ENCODE results near the gene TAGLN.
"Not testable (repeated sequence)": the region's sequence is repeated elsewhere in the genome, so short reads cannot be mapped to it uniquely, and the experiment has no call there.

The TAGLN gene

DNA sequence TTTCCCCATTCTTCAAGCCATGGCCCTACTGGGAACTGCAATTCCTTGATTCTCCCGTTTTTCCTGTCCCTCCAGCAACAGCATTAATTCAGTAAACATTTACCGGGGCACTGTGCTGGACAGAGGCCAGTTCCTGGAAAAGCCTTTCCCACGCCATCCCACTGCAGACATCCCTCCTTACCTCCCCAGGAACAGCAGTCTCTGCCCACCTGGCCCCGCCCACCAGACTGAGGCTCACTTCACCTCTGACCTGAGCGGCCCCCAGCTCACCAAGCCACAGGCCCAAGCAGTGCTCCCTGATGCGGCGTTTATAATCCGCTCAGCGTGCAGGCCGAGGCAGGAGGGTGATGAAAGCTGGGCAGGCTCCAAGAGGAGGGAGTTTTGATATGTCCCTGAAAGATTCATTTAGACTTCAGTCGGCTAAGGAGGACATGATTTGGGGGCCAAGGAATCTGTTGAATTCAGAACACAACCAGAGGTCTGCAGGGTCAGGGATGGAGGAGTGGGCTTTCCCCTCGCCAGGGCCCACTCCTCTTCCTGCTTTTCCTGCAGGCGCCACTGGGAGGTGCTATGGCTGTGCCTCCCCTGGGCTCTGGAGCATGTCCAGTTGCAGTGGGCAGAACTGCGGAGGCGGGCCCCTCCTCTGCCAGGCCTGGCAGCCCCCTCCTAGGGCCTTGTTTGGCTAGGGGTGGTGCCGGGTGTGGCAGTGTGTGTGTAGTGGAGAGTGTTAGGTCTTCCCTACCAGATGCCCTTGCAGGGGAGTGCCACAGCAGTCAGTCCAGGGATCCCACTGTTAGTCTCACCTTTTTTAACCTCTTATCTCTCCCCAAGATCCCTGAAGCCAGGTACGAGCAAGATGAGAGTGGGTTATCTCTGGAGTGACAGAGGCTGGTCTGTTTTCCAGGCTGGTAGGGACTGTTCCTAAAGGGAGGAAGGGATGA is 1.4 kb upstream of the TAGLN start:
- no peak for DNase-seq

DNA sequence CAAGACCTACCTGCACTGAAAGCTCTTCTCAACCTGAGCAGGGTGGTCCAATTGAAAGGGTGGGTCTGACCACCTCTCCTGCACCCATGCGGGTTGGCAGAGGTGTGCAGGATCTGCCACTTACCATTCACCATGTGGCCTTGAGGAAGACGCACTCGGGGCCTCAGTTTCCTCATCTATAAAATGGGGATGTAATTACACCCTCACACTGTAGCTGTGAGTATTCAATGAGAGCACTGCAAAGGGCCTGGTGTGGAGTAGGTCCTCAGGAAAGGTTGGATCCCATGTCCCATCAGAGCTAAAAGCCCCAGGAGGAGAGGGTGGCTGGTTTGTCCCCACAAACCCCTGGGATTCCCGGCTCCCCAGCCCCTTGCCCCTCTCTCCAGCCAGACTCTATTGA is 557 bp upstream of the TAGLN start:
- DNase-seq, result no peak

DNA sequence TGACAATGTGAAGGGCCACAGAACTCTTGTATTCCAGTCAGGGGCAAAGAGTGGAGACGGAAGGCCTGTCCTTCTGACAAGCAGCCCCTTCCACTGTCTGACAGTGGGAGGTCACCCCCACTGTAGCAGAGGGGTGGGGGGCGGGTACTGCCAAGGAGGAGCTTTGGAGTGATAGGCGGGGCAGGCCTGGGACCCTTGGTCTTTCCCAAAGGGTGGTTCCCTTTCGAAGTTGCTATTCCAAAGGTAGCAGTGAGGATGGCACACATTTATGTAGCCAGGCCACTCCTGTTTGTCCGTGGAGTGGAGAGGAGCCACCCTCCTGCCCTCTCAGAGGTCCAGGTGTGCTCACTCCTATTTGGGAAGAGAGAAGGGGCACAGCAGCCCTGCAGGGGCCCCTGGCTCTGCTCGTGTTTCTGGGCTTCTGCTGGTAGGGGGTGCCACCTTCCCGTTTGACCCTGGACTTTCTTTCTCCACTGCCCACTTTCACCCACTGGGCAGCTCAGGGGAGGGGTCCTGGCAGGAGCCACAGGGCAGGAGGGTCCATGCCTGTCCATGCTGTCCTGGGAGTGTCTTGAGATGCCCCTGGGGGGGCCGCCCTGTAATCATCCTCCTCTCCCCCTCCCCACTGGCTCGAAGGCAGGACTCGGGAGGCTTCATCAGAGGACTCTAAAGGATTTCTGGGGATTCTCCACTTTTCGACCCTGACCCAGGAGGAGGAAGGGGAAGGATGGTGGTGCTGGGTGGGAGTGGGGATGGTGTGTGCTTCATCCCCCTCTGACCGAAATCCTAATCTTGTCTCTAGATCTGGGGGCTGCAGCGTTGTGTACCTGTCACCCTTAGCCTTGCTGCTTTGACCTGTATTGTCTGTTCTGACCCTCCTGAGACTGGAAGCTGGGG is 994 bp downstream of the TAGLN start:
- DNase-seq, result no peak

DNA sequence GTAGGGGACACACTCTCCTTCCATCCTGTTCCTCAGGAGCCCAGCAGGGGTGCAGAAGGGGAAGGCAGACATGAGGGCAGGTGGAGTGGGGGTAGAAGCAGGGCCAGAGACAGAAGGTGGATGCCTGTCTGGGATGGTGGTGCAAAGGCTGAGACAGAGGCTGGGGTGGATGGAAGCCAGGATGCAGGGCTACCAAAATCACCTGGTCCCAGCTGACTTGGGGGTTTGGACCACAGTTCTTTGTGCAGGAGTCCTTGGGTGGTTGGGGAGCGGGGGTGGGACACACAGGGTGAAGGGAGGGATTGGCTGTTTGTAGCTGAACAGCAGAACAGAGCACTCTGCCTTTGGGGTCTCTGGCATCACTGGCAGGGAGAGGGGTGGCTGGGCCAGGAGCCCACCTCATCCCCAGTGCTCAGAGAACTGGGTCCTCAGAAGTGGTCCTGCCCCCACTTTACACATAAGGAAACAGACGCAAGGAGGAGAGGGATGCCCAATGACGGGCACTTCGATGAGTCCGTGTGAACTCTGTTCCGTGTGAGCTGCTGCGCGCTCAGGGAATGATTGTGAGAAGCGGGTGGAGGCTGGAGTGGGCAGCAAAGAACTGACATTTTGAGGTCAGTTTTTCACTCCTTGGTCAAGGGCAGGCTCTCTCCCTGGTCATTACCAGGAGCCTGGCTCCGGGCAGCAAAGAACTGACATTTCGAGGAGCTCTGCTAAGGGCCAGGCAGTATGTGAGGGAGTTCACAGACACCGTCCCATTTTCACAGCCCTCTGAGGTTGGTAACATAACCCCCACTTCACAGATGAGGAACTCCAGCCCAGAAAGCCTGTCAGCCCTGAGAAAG is 1.9 kb downstream of the TAGLN start:
- no peak for DNase-seq

DNA sequence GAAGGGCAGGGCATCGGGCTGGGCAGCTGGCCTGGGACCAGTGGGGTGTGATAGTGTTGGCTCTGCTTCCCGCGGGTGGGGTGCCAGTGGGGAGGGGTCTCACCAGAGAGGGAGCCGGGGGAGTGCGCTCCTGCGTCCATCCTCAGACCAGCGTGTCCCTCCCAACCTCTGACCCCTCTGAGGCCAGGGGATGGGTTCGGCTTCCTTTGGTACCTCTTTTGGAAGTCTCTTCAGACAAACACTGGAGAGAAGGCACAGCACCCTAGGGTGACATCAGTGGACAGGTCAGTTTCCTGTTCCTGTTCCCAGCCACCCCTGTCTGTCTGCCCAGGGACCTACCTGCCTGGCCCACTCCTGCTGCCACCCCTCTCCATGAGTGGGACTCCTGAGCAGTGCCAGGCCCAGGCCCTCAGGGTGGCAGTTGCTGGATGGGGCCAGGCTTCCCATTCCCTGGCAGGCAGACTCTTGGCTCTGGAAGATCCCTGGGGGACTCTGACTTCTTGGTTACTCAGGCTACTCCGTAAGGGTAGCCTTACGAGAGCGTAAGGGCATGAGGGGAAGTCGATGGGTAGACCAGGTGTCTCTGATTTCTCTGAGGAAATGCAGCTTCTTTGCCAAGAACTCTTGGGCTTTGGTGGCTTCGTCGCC is 2.6 kb downstream of the TAGLN start:
- no peak for DNase-seq

DNA sequence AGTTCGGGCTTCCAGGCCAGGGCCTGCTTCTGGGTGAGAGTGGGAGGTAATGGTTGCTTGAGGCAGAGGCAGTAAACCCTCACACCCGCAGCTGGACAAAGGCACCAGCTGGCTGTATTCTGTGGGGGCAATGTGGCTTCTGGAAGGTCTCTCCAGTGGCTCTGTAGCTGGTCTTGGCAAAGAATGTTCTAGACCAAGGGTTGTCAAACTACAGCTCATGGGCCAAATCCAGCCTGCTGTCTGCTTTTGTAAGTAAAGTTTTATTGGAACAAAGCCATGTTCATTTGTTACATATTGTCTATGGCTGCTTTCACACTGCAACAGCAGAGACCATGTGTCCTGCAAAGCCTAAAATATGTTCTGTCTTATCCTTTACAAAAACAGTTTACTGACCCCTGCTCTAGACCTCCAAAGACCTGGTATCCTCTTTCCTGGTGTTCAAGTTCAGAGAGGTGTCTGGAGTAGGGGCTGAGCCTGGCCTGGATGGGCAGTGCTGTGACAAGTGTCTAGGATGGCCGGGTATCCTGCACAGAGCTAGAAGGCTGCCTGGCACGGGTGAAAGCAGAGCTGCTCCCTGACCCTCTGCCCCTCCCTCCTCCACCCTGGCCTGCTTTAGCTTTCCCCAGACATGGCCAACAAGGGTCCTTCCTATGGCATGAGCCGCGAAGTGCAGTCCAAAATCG is 3.4 kb downstream of the TAGLN start:
- DNase-seq, result no peak

DNA sequence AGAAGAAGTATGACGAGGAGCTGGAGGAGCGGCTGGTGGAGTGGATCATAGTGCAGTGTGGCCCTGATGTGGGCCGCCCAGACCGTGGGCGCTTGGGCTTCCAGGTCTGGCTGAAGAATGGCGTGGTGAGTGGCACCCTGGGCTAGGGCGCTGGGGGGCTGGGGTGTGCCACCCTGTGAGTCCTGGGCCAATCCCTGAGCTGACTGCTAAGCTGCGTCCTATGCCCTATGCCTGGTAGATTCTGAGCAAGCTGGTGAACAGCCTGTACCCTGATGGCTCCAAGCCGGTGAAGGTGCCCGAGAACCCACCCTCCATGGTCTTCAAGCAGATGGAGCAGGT is 3.9 kb downstream of the TAGLN start:
- no peak for DNase-seq

DNA sequence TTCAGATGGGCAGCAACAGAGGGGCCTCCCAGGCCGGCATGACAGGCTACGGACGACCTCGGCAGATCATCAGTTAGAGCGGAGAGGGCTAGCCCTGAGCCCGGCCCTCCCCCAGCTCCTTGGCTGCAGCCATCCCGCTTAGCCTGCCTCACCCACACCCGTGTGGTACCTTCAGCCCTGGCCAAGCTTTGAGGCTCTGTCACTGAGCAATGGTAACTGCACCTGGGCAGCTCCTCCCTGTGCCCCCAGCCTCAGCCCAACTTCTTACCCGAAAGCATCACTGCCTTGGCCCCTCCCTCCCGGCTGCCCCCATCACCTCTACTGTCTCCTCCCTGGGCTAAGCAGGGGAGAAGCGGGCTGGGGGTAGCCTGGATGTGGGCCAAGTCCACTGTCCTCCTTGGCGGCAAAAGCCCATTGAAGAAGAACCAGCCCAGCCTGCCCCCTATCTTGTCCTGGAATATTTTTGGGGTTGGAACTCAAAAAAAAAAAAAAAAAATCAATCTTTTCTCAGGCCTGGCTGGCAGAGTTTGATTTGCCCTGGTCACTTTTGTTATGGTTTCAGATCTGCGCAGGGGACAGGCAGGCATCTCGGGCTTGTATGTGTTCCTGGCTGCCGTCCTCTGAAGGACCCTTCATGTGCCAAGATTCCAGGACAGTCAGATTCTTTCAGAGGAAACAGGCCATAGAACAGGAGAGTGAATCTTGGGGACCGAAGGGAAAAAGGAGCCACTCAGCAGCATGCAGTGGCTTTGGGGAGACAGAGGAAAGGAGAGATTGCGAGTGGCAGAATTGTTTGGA is 5.3 kb downstream of the TAGLN start:
- DNase-seq, result no peak

DNA sequence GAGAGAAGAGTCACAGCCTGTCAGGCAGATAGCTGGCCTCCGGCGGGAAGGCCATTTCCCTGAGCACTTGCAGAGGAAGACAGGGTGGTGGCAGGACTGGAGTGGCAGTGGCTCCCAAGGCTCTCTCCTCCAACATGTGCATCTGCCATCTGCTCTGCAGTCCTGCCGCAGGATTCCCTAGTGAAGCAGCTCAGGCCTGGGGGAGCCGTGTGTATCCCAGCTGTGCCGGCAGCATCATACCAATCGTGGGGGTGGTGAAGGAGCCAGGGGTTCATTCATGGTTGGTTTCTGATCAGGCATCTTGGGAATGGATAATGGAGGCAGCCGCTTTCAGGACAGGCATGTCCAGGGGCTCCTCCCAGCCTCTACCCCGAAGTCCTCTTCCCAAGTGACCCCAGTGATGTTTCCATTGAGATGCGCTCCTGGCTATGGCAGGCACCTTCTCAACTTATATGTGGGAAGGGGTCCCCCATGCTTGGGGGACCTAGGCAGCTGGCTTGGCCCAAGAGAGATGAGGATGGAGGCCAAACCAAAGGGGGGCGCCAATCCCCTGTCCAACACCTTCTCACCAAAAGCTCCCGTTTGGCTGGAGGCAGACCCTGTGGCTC is 6.1 kb downstream of the TAGLN start:
- no peak for DNase-seq

DNA sequence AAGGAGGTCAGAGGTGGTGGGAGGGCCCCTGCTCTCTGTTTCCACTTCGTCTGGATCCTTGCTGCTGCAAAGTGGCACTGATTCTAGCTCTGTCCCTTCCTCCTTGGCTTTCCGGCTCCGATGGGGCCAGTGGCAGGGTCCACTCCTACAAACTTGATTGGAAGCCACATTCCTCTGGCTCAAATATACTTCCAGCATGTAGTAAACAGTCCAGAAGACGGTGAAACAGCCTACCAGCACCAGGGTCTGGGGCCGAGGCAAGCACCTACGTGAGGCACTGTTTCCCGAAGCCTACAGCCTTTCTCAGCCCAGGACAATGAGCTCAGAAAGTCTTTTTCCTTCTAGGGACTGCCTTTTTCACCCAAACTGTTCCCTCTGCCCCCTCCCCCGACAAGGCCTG is 6.9 kb downstream of the TAGLN start:
- not testable (repeated sequence) for DNase-seq

DNA sequence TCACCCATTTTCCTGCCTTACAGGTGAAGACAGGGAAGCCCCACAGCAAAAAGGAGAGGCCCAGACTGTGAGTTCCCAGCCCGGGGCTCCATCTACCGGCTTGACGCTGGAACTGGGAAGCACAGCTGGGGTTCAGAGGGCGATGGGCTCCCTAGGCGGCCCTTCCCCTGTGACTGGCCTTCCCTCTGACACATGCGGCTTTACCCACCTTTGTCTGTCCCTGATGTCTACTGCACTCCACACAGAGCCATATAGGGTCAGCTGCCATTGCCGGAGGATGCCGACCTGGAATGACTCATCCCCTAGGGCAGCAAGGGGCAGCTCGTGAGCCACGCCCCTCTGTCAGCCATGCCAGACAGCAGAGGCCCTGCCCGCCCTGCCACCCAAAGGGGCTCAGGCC is 7.7 kb downstream of the TAGLN start:
- not testable (repeated sequence) for DNase-seq

DNA sequence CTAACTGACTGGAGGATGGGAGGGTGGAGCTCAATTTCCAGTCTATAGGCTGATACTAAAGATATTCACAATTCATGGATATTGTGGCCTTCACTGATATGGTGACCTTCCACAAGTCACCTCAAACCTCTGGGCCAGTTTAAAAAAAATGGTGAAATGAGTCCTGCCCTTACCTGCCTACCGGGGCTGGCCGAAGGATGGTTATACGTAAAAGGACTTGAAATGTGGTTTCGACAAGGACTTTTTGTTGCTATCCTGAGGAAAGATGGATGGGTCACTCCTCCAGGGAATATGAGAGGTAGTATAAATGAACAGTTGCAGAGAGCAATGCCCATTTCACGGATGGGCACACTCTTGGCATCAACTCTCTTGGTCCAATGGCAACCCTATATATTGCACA is 8.3 kb downstream of the TAGLN start:
- not testable (repeated sequence) for DNase-seq

DNA sequence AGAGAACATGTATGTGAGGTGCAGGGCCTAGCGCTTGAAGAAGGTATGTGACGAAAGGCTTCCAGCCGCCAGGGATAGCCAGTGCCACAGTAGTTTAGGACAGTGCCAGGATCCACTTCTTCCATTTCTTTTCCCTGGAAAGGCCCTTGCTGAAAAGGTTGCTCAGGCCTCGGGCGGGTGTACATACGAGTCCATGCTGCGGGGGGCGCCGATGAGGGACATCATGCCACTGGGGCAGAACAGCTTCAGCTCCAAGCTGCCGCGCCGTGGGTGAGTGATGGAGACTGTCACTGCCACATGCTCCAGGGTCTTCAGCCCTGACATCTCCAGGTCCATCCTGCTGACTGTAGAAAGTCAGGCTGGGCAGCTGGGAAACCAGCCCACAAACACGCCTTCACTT is 9.5 kb downstream of the TAGLN start:
- not testable (repeated sequence) for DNase-seq

DNA sequence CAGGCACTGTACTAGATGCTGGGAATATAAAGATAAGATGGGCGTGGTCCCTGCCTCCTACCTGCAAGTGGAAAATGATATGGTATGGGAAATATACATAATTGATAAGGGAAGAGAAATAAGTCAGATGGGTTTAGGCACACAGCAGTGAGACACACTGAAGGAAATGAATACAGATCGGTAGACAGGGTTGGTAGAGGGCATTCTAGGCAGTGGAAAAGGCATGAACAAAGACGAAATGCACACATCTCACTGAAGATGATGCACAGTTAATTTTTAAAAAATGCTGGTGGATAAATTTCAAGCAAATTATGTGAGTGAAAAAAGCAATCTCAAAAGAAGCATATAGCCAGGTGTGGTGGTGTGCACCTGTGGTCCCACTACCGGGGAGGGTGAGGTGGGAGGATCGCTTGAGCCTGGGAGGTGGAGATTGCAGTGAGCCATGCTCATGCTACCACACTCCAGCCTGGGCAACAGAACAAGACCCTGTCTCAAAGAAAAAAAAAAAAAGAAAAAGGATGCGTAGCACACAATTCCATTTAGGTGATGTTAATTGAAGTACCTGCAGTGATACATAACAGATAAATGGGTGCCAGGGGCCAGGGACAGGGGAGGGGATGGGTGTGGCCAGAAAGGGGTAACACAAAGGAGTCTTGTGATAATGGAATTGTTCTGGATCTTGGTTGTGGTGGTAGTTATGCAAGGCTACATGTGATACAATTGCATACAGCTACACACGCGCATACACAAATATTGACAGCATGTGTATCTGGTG is 10.4 kb downstream of the TAGLN start:
- DNase-seq, result not testable (repeated sequence)

DNA sequence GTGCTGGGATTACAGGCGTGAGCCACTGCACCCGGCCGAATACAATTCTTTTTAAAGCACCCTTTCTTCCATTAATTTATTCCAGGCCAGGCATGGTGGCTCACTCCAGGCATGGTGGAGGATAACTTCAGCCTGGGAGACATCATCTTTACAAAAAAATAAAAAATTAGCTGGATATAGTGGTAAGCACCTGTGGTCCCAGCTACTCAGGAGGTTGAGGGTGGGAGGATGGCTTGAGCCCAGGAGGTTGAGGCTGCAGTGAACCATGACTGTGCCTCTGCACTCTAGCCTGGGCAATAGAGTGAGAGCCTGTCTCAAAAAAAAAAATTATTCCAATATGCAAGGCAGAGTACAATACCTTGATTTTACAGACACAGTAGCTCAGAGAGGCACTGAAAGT is 11.4 kb downstream of the TAGLN start:
- no peak for DNase-seq

DNA sequence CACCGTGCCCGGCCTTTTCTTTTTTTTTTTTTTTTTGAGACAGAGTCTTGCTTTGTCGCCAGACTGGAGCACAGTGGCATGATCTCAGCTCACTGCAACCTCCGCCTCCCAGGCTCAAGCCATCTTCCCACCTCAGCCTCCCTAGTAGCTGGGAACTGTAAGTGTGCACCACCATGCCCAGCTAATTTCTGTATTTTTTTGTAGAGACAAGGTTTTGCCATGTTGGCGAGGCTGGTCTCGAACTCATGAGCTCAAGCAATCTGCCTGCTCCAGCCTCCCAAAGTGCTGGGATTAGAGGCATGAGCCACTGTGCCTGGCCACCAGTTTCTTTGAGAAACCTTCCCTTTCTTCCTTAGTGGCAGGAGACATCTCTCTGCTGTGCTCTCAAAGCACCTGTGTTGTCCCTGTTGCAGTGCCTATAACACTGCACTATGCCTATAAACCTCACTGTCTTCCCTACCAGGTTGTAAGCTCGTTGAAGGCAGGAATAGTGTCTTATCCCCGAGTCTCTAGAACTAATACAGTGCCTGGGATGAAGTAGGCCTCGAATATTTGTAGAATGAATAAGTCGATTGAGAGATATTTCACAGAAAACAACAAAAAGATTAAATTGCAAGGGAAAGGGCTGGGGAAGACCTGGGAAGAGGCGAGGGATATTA is 13.7 kb downstream of the TAGLN start:
- DNase-seq, result no peak

DNA sequence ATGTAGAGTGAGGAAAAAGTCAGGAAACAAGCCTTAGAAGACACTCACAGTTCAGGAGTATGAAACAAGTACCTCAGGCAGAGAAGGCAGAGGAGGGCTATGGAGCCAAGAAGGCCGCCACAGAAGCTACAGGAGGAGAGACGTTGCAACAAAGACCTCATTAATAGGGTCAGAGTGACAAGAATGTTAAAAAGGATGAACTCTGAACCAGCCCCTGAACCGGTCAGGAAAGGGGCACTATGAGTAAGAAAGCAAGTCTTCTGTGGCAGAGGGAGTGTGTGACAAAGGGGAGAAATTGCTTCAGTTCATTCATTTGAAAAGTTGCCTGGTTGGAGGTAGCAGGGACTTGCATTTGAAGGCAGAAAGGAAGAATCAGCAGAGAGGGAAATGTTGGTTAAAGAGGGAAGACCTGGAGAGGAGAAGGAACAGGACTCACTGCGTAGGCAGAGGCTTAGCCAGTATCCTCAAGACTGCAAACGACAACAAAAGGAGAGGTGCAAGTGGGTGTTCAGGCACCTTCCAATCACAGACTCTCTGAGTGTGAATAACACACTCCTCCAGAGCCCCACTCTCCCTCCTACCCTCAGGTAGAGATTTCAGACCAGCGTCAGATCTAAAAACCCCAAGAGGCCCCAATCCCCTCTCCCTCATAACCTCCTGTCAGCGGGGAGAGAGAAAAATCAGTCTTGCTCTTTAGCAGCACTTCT is 15.4 kb downstream of the TAGLN start:
- DNase-seq, result no peak
